ENCODE measurements around the gene PIK3AP1.
A peak's percentile ranks its signal among the peaks of the same experiment; 100 is the strongest.

PIK3AP1 gene, protein sequence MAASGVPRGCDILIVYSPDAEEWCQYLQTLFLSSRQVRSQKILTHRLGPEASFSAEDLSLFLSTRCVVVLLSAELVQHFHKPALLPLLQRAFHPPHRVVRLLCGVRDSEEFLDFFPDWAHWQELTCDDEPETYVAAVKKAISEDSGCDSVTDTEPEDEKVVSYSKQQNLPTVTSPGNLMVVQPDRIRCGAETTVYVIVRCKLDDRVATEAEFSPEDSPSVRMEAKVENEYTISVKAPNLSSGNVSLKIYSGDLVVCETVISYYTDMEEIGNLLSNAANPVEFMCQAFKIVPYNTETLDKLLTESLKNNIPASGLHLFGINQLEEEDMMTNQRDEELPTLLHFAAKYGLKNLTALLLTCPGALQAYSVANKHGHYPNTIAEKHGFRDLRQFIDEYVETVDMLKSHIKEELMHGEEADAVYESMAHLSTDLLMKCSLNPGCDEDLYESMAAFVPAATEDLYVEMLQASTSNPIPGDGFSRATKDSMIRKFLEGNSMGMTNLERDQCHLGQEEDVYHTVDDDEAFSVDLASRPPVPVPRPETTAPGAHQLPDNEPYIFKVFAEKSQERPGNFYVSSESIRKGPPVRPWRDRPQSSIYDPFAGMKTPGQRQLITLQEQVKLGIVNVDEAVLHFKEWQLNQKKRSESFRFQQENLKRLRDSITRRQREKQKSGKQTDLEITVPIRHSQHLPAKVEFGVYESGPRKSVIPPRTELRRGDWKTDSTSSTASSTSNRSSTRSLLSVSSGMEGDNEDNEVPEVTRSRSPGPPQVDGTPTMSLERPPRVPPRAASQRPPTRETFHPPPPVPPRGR

DNA sequence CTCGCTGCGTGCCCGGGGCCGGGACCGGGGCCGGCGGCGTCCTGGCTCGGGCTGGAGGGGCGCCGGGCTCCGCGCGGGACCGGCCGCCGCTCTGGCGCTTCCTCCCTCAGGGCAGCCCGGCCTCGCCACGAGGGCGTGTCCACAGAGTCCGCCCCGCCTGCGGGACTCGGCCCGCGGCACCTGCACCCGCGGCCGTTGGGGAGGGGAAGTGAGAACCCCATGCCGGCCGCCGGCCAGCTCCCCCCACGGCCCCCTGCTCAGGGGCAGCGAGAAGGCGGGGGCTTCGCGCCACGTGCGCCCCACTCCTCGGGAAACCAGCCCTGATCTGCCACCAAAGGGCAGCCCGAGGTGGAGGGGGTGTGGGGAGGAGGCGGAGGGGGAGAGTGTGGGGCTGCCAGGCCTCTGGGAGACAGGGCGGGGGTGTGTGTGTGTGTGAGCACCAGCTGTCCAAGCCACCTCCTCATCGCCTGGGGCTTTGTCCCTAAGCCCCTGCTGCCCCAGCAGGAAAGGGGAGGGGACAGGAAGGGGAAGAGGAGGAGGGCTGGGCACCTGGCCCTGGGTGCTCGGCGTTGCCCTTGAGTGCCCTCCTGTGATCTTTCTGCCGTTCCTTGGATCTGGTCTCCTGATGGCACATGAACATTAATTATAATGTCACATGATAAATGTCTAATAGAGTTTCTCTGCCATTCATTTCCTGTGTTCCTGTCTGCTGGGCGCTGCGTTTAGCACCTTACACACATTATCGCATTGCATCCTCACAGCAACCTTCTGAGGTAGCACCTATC, at the start of gene PIK3AP1:
PIK3AP1 (minus strand) TSS at position 93 of the 785 bp plus-strand sequence. CDS start 120 bp downstream, outside the sequence.
- Histone ChIP-seq H3K9me3 (ENCODE audit: control insufficient read depth, insufficient read depth, low read length) (no peaks in the 10 kb centered on the region), H3K27ac (ENCODE audit: low read depth, low read length) (no peak within 1 kb of the TSS), H3K4me3 (ENCODE audit: low read depth, low read length) (peak within 1 kb of the TSS; percentile 81), H3K9ac (ENCODE audit: low read depth, low read length) (peak within 1 kb of the TSS; percentile 57), H3K4me1 (ENCODE audit: control insufficient read depth, insufficient read depth, low read length) (peaks cover 10% of the 10 kb centered on the region), H3K27me3 (ENCODE audit: control insufficient read depth, insufficient read depth, low read length) (peaks cover 18% of the 10 kb centered on the region), H3K36me3 (ENCODE audit: control insufficient read depth, insufficient read depth, low read length) (no peaks in the 10 kb centered on the region)

DNA sequence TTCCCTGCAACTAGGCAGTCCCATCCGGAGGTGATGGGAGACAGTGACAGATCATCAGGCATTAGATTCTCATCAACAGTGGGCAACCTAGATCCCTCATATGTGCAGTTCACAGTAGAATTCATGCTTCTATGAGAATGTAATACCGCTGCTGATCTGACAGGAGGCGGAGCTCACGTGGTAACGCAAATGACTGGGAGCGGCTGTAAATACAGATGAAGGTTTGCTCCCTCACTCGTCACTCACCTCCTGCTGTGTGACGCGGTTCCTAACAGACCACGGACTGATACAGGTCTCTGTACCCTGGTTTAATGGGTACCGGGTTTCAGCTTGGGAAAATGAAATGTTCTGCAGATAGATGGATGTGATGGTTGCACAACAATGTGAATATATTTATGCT, 47.8 kb upstream of the PIK3AP1 start:
- Histone ChIP-seq H3K9me3 (ENCODE audit: control insufficient read depth, insufficient read depth, low read length) (peaks cover 24% of the 10 kb centered on the region), H3K4me3 (ENCODE audit: low read depth, low read length) (no peak overlapping the region), H3K4me1 (ENCODE audit: control insufficient read depth, insufficient read depth, low read length) (0 out of 2 replicates have a peak, but pooled peaks cover 3% of the 10 kb centered on the region), H3K36me3 (ENCODE audit: control insufficient read depth, insufficient read depth, low read length) (no peaks in the 10 kb centered on the region), H3K27me3 (ENCODE audit: control insufficient read depth, insufficient read depth, low read length) (no peaks in the 10 kb centered on the region), H3K27ac (ENCODE audit: low read depth, low read length) (no peak overlapping the region), H3K9ac (ENCODE audit: low read depth, low read length) (no peak overlapping the region)

DNA sequence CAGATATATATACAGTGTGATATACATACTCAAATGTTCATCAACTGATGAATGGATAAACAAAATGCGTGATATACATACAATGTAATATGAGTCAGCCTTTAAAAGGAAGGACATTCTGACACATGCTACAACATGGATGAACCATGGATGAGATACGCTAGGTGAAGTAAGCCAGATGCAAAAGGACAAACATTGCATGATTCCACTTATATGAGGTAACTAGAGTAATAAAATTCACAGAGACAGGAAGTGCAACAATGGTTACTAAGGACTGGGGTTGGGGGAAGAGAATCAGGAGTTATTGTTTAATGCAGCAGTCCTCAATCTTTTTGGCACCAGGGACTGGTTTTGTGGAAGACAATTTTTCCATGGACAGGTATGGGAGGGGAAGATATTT, 47.3 kb upstream of the PIK3AP1 start:
- no peaks in the 10 kb centered on the region for H3K27me3 ChIP-seq (ENCODE audit: control insufficient read depth, insufficient read depth, low read length)
- H3K36me3 ChIP-seq (ENCODE audit: control insufficient read depth, insufficient read depth, low read length): no peaks in the 10 kb centered on the region
- no peaks in the 10 kb centered on the region for H3K4me1 ChIP-seq (ENCODE audit: control insufficient read depth, insufficient read depth, low read length)
- H3K9me3 ChIP-seq (ENCODE audit: control insufficient read depth, insufficient read depth, low read length): peaks cover 23% of the 10 kb centered on the region
- no peak overlapping the region for H3K9ac ChIP-seq (ENCODE audit: low read depth, low read length)
- H3K4me3 ChIP-seq (ENCODE audit: low read depth, low read length): no peak overlapping the region
- no peak overlapping the region for H3K27ac ChIP-seq (ENCODE audit: low read depth, low read length)

DNA sequence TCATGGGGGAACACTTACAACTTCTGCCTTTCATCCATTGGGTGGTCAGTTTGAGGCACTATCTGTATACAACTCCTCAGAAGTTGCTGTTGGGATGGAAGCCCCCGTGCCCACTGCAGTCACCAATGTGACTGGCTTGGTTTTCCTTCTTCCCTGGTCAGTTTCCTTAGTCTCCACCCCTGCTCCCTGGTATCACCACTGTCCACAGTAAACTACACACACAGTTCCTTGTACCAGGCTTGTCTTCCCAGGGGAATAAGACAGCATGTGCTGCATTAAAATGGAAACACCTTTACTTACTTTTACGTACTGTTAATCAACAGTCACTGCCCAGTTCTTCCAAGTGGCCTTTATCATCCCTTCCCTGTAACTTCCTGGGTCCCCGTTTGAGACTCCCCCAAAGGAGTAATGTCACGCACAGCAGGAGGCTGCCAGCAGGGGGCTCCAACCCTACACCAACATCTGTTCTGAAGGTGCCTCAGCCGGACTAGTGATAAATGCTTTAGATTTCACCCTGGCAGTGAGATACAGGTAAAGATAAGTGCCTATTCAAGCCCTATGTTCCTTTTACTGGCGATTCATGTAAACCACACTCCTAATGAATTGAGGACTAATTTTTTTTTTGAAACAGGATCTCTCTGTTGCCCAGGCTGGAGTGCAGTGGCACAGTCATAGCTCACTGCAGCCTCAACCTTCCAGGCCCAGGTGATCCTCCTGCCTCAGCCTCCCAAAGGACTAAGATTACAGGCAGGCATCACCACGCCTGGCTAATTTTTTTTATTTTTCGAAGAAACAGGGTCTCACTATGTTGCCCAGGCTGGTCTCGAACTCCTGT, 45.3 kb upstream of the PIK3AP1 start:
- H3K4me3 ChIP-seq (ENCODE audit: low read depth, low read length): no peak overlapping the region
- H3K27ac ChIP-seq (ENCODE audit: low read depth, low read length): no peak overlapping the region
- no peaks in the 10 kb centered on the region for H3K27me3 ChIP-seq (ENCODE audit: control insufficient read depth, insufficient read depth, low read length)
- no peaks in the 10 kb centered on the region for H3K36me3 ChIP-seq (ENCODE audit: control insufficient read depth, insufficient read depth, low read length)
- H3K9me3 ChIP-seq (ENCODE audit: control insufficient read depth, insufficient read depth, low read length): peaks cover 5% of the 10 kb centered on the region; the same call in 1 of the 2 replicates
- H3K9ac ChIP-seq (ENCODE audit: low read depth, low read length): no peak overlapping the region
- no peaks in the 10 kb centered on the region for H3K4me1 ChIP-seq (ENCODE audit: control insufficient read depth, insufficient read depth, low read length)

DNA sequence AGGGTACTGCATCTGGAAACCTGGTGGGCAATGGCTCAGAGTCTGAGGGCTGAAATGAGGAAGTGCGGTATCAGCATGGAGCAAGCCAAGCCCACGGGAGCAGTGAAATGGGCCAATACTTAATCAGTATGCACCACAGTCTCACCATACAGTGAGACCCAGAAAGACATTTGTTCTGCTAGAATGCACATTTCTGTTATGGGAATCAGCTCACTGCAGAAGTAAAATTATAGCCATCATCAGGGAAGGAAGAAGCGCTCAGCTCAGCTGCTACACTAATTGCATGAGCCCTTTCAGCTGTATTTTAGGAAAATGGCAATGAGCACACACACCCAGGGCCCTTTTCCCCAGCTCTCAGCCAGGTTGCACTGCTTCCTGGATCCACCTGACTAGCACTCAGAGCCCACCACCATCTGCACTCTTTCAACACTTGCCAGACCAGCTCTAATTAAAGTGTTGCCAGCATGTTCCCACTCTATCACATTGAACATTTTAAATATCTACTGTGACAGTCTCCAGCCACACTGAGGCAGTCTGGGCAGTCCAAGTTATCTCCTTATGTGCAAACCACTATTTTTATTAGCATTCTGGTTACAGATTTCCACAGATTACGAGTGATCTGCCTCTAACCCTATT, 44.2 kb upstream of the PIK3AP1 start:
- no peak overlapping the region for H3K9ac ChIP-seq (ENCODE audit: low read depth, low read length)
- no peak overlapping the region for H3K4me3 ChIP-seq (ENCODE audit: low read depth, low read length)
- H3K4me1 ChIP-seq (ENCODE audit: control insufficient read depth, insufficient read depth, low read length): no peaks in the 10 kb centered on the region
- no peak overlapping the region for H3K27ac ChIP-seq (ENCODE audit: low read depth, low read length)
- no peaks in the 10 kb centered on the region for H3K36me3 ChIP-seq (ENCODE audit: control insufficient read depth, insufficient read depth, low read length)
- H3K27me3 ChIP-seq (ENCODE audit: control insufficient read depth, insufficient read depth, low read length): no peaks in the 10 kb centered on the region
- peaks cover 5% of the 10 kb centered on the region; the same call in 1 of the 2 replicates for H3K9me3 ChIP-seq (ENCODE audit: control insufficient read depth, insufficient read depth, low read length)

DNA sequence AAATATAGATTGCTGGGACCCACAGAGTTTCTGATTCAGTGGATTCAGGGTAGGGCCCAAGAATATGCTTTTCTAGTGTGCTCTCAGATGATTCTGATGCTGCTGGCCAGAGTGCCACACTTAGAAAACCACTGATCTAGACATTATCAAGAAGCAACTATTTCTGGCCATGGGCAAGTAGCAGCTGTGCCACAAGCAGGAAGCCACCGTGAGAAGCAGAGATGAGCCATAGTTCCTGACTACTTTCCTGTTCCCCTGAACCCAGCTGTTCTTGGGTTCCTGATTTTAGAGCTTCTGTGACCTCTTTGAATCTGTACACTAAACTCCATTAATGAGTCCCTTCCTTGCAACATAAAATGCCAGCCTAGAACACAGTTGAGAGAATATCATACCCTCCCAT, 38.1 kb upstream of the PIK3AP1 start:
- Histone ChIP-seq H3K4me1 (ENCODE audit: control insufficient read depth, insufficient read depth, low read length) (no peaks in the 10 kb centered on the region), H3K9ac (ENCODE audit: low read depth, low read length) (no peak overlapping the region), H3K4me3 (ENCODE audit: low read depth, low read length) (no peak overlapping the region)

DNA sequence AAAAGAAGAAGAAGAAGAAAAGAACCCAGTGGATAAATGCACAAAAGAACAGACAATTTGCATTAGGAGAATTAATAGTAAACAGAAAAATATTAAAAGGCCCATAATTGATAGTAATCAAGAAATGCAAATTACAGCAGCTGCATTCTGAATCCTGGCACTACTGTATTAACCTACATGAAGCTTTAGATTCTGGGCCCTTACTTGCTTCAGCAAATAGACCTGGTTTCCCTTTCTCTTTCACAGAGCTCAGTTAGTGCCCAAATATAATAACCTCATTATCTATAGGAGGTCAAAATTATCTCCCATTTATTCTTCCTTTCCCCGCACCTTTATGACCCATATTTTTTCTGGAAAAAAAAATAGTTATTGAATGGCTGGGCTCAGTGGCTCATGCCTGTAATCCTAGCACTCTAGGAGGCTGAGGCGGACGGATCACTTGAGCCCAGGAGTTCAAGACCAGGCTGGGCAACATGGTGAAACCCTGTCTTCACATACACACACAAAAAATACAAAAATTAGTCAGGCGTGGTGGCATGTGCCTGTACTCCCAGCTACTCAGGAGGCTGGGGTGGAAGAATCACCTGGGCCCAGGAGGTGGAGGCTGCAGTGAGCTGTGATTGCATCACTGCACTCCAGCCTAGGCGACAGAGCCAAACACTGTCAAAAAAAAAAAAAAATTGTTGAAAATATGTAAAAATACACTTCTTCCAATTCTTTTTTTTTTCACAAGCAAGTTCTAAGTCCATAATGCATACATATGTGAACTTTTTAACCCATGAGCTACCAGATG, 36.0 kb upstream of the PIK3AP1 start:
- Histone ChIP-seq H3K27me3 (ENCODE audit: control insufficient read depth, insufficient read depth, low read length) (no peaks in the 10 kb centered on the region), H3K9me3 (ENCODE audit: control insufficient read depth, insufficient read depth, low read length) (no peaks in the 10 kb centered on the region), H3K9ac (ENCODE audit: low read depth, low read length) (no peak overlapping the region), H3K4me3 (ENCODE audit: low read depth, low read length) (no peak overlapping the region), H3K27ac (ENCODE audit: low read depth, low read length) (no peak overlapping the region), H3K36me3 (ENCODE audit: control insufficient read depth, insufficient read depth, low read length) (no peaks in the 10 kb centered on the region), H3K4me1 (ENCODE audit: control insufficient read depth, insufficient read depth, low read length) (no peaks in the 10 kb centered on the region)

More for the DNA sequence above, 38.1 kb upstream of the PIK3AP1 start:
- Histone ChIP-seq H3K9me3 (ENCODE audit: control insufficient read depth, insufficient read depth, low read length) (no peaks in the 10 kb centered on the region), H3K27me3 (ENCODE audit: control insufficient read depth, insufficient read depth, low read length) (no peaks in the 10 kb centered on the region), H3K27ac (ENCODE audit: low read depth, low read length) (no peak overlapping the region), H3K36me3 (ENCODE audit: control insufficient read depth, insufficient read depth, low read length) (no peaks in the 10 kb centered on the region)

DNA sequence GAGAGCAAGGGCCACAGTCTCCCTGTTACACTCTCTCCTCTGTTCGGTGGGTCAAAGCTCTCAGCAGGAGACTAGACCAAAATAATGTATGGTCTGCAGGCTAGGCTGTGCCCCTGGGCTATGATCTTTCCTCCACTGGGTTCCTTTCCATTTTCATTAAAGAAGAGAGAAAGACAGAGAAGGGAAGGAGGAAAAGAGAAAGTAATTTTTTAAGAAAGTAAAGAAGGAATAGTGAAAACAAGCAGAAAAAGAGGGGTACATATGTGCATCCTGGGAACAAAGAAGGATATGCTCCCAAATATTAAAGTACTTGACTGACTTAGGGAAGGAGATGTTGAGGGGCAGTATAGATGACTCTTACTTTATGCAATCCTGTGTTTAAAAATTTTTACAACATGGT, 33.6 kb upstream of the PIK3AP1 start:
- H3K4me3 ChIP-seq (ENCODE audit: low read depth, low read length): no peak overlapping the region
- no peaks in the 10 kb centered on the region for H3K9me3 ChIP-seq (ENCODE audit: control insufficient read depth, insufficient read depth, low read length)
- H3K27me3 ChIP-seq (ENCODE audit: control insufficient read depth, insufficient read depth, low read length): no peaks in the 10 kb centered on the region
- no peaks in the 10 kb centered on the region for H3K36me3 ChIP-seq (ENCODE audit: control insufficient read depth, insufficient read depth, low read length)
- H3K4me1 ChIP-seq (ENCODE audit: control insufficient read depth, insufficient read depth, low read length): no peaks in the 10 kb centered on the region
- no peak overlapping the region for H3K27ac ChIP-seq (ENCODE audit: low read depth, low read length)
- H3K9ac ChIP-seq (ENCODE audit: low read depth, low read length): no peak overlapping the region

DNA sequence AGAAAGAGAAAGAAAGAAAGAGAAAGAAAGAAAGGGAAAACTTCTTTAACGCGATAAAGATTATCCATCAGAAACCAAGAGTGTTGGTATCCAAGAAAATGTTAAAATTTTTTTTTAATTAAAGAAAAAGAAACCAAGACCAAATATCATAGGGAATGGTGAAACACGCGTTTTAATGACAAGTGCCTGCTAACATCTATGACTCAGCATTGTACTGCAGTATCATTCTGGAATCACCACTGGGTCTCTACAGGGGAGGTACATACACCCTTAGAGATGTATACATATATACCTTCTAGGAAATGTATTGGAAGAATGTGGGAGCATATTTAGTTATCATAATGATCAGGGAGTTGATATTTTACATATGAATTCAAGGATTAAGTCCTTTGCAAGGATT, 32.1 kb upstream of the PIK3AP1 start:
- no peak overlapping the region for H3K27ac ChIP-seq (ENCODE audit: low read depth, low read length)
- H3K27me3 ChIP-seq (ENCODE audit: control insufficient read depth, insufficient read depth, low read length): no peaks in the 10 kb centered on the region
- H3K4me1 ChIP-seq (ENCODE audit: control insufficient read depth, insufficient read depth, low read length): no peaks in the 10 kb centered on the region
- H3K9ac ChIP-seq (ENCODE audit: low read depth, low read length): no peak overlapping the region
- no peaks in the 10 kb centered on the region for H3K36me3 ChIP-seq (ENCODE audit: control insufficient read depth, insufficient read depth, low read length)
- no peaks in the 10 kb centered on the region for H3K9me3 ChIP-seq (ENCODE audit: control insufficient read depth, insufficient read depth, low read length)
- H3K4me3 ChIP-seq (ENCODE audit: low read depth, low read length): no peak overlapping the region

Data from HUES48 (cell line).